Smooth muscle cell of the brain vasculature (primary cell): ENCODE results near the gene VEPH1.

Source experiments
- DNase-seq: peaks from one replicate; pipeline ENCODE4 v3.0.0-alpha.2; 2012; ENCODE audit warnings: low read depth, low spot score

The VEPH1 gene

DNA sequence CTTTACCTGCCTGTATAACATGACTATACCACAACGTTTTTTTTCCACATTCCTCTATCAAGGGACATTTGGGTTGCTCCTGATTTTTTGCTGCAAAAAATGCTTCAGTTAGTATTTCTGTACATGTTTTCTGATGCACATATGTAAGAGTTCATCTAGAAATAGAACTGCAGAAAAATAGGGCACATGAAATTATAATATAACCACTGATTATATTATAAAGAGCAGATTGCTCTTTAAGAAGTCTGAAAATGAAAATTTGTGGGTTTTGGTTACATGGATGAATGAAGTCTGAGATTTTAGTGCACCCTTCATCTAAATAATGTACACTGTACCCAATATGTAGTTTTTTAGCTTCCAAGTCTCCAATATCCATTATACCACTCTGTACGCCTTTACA lies 196.7 kb downstream of the VEPH1 start:
- no peak for DNase-seq

GRCh38 chr3:157305392-157305791 lies 197.8 kb downstream of the VEPH1 start:
- DNase-seq: no peak

DNA sequence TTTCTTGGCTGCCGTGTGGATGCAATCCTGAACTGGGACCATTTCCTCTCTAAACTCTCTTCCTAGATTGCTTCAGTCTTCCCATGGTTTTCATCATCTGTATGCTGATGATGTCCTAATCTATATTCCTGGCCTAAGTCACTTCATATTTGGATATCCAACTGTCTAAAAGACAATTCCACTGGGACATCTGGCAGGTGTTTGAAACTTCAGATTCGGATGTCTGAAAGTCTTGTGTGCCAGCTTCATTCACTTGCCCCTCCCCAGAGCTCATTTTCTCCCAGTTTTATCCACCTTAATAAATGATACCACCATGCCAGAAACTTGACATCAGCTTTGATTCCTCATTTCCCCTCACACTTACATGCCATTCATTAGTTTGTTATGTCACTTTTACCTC lies 201.5 kb downstream of the VEPH1 start:
- no peak for DNase-seq

DNA sequence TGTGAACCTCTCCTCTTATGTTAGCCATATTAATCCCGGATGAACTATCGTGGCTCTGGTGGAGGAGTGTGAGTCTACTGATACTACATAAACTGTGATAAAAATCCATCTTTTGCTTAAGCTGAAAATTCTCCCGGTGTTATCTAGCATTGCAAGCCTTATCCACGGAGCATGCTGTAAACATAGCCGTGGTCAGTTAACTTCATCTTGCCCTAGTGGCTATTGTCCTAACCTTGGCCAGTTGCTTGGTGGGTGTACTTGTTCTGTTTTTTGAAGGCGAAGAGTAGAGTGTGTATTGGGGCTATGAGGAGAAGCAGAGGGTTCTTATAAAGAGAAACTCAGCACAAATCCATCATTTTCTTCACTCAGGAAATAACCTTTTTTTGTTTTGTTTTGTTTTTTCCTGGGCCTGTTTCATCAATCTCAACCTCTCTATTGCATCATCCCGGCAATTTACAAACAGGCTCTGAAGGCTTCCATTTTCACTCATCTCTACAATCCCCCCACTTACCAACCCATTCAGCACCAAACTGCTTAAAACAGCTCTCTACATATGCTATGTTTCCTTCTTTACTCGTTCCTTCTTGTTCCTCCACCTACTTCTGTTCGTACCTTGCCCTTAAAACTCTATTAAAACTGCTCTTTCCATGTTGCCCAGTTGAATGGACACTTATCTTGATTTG lies 202.1 kb downstream of the VEPH1 start:
- DNase-seq: no peak

GRCh38 chr3:157300094-157300493 lies 203.1 kb downstream of the VEPH1 start:
- no peak for DNase-seq

GRCh38 chr3:157297328-157297915 lies 205.8 kb downstream of the VEPH1 start:
- DNase-seq: no peak

- DNase-seq: no peak
Measured at GRCh38 chr3:157294953-157295352, 208.3 kb downstream of the VEPH1 start.

- DNase-seq: no peak
Measured at GRCh38 chr3:157294491-157294890, 208.7 kb downstream of the VEPH1 start.

DNA sequence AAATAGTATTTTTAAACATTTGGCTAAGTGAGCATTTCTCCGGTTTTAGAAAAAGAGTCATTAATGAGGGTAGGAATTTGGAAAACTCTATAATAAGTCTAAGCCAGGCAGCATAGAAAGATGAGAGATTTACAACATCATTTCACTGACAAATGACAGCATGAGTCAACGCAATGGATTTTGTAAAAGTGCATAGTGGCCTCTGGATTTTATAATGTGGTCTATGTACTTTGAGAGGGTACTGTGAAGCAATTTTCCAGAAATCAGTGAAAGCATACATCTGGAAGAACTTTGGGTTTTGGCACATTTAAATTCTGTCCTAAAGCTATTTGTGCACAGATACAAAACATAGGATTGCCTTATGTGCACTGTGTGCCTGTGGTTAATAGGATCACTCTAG lies 212.4 kb downstream of the VEPH1 start:
- no peak for DNase-seq

- DNase-seq: no peak
Measured at GRCh38 chr3:157285966-157286365, 217.2 kb downstream of the VEPH1 start.

GRCh38 chr3:157285141-157285540 lies 218.1 kb downstream of the VEPH1 start:
- DNase-seq: no peak

- DNase-seq: no peak
Measured at GRCh38 chr3:157284688-157285087, 218.5 kb downstream of the VEPH1 start.

- no peak for DNase-seq
Measured at GRCh38 chr3:157282261-157283191, 220.7 kb downstream of the VEPH1 start.

- no peak for DNase-seq
Measured at GRCh38 chr3:157280786-157281185, 222.4 kb downstream of the VEPH1 start.

- DNase-seq: no peak
Measured at GRCh38 chr3:157280354-157280753, 222.9 kb downstream of the VEPH1 start.

DNA sequence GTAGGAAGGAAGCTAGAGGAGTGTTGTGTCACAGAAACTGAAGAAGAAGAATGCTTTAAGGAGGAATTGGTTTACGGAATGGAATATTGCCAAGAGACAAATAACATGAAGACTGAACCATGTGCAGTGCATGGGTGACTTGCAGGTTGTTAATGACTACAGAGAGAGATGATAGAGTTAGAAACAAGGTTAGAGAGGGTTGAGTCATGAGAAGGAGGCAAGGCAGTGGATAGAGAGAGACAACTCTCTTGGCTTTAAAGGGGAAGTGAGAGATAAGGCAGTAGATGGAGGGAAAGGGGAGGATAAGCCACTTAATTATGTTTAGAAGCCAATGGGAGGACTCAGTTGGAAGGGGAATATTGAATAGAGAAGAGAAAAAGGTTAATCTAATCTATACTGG lies 224.0 kb downstream of the VEPH1 start:
- DNase-seq: no peak

- DNase-seq: no peak
Measured at GRCh38 chr3:157276801-157277200, 226.4 kb downstream of the VEPH1 start.

DNA sequence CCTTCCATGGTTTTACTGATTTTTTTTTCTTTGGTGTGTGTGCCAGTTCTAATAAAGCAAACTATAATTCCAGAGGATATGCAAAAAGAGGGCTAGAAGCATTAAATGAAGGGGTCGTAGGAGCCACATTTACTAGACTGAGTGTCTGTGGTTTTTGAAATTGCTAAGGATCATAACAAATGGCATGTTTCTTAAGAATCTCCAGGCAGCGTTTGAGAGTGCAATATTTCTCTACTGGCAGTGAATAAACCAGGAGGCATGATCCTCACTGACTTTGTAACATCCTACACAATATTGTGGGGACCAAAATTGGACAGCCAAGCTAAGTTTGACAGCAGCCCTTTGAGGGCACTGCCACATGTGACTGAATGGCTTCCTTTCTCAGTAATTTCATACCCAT lies 227.4 kb downstream of the VEPH1 start:
- no peak for DNase-seq

DNA sequence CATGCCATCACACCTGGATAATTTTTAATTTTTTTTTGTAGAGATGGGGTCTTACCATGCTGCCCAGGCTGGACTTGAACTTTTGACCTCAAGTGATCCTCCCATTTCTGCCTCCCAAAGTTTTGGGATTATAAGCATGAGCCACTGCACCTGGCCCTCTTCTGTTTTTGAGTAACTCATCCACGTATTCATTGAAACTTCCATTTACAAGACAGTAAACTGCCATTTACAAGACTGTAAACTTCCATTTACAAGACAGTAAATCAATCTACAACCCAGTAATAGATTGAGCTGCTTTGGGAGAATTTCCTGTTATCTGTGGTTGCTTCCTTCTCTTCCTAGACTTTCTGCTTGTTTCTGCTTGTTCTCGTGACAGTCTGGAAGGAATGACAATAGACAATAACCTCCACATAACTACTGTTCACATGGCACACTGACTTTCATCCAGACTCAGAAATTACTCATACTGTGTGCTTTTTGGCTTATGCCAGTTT lies 228.5 kb downstream of the VEPH1 start:
- no peak for DNase-seq

- no peak for DNase-seq
Measured at GRCh38 chr3:157271283-157271882, 231.8 kb downstream of the VEPH1 start.

DNA sequence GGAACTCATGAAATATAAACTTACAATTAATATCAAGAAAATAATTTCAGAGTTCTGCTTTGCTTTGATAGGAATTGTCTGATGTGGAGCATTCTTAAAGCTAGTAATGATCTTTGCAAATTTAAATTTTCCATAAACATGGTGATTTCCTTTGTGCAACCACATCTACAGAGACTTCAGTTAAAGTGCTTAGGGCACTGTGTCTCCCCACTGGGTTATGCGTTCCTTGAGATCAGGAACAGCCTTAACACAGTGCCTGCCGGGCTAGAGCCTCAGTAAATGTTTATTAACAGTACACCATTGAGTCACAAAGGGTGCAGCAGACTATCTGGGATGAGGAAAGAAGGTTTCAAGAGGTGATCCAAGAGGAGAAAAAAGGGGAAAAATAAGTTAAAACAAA lies 235.2 kb downstream of the VEPH1 start:
- DNase-seq: no peak

GRCh38 chr3:157265931-157266330 lies 237.3 kb downstream of the VEPH1 start:
- no peak for DNase-seq
